MM.1S (cell line): ENCODE data around the gene LRMDA.

Source experiments
- DNase-seq: peaks from one replicate; pipeline ENCODE4 v3.0.0-alpha.2; 2015
- H2AFZ ChIP-seq: fragments of 300-600 bp; sonication (generic); 2 replicates; pipeline ENCODE4 v1.6.0; 2016; ENCODE audit warnings: antibody characterized with exemption, low read length
- H3F3A ChIP-seq: fragments of 300-600 bp; sonication (generic); 2 replicates; pipeline ENCODE4 v1.6.1; 2016; ENCODE audit warnings: mild to moderate bottlenecking, antibody characterized with exemption, low read length, moderate library complexity, mixed read lengths; ENCODE audit not compliant: insufficient read depth
- H3K27ac ChIP-seq: fragments of 300-600 bp; sonication (generic); 2 replicates; pipeline ENCODE4 v1.5.1; 2016; ENCODE audit warnings: mild to moderate bottlenecking, low read length
- H3K27me3 ChIP-seq: fragments of 300-600 bp; sonication (generic); replicated peaks from 2 replicates; pipeline ENCODE4 v1.6.0; 2016; ENCODE audit warnings: low read length; ENCODE audit not compliant: insufficient read depth
- H3K36me3 ChIP-seq: fragments of 300-600 bp; sonication (generic); replicated peaks from 2 replicates; pipeline ENCODE4 v1.6.1; 2016; ENCODE audit warnings: mild to moderate bottlenecking, low read length, mixed read lengths; ENCODE audit not compliant: insufficient read depth
- H3K4me1 ChIP-seq: fragments of 300-600 bp; sonication (generic); 2 replicates; pipeline ENCODE4 v1.6.1; 2016; ENCODE audit warnings: low read length, mixed read lengths
- H3K4me2 ChIP-seq: fragments of 300-600 bp; sonication (generic); 2 replicates; pipeline ENCODE4 v1.6.0; 2016; ENCODE audit warnings: low read depth, low read length
- H3K4me3 ChIP-seq: fragments of 300-600 bp; sonication (generic); 2 replicates; pipeline ENCODE4 v1.5.1; 2016; ENCODE audit warnings: low read length, mixed read lengths
- H3K79me2 ChIP-seq: fragments of 300-600 bp; sonication (generic); 2 replicates; pipeline ENCODE4 v1.6.1; 2016; ENCODE audit warnings: mixed run types, low read length, mixed read lengths
- H3K9ac ChIP-seq: fragments of 300-600 bp; sonication (generic); 2 replicates; pipeline ENCODE4 v1.6.1; 2016; ENCODE audit warnings: low read length, mixed read lengths
- H3K9me2 ChIP-seq: fragments of 300-600 bp; sonication (generic); replicated peaks from 2 replicates; pipeline ENCODE4 v1.6.1; 2016; ENCODE audit warnings: mild to moderate bottlenecking, low read length, mixed read lengths; ENCODE audit not compliant: insufficient read depth
- H3K9me3 ChIP-seq: fragments of 300-600 bp; sonication (generic); replicated peaks from 2 replicates; pipeline ENCODE4 v1.6.1; 2016; ENCODE audit warnings: mild to moderate bottlenecking, low read length, mixed read lengths; ENCODE audit not compliant: insufficient read depth
- H4K20me1 ChIP-seq: fragments of 300-600 bp; sonication (generic); 2 replicates; pipeline ENCODE4 v1.6.1; 2016; ENCODE audit warnings: mild to moderate bottlenecking, low read length, moderate library complexity, mixed read lengths; ENCODE audit not compliant: insufficient read depth
- CTCF ChIP-seq: fragments of 300-600 bp; sonication (generic); IDR thresholded peaks from 2 replicates; pipeline ENCODE4 v1.5.1; 2016; ENCODE audit warnings: antibody characterized with exemption, low read length, mixed read lengths
- EZH2 ChIP-seq: fragments of 300-600 bp; sonication (generic); optimal IDR thresholded peaks from 2 replicates; pipeline ENCODE3; 2017; ENCODE audit warnings: low read depth, mild to moderate bottlenecking, antibody characterized with exemption, low read length, mixed read lengths
- EZH2phosphoT487 ChIP-seq: fragments of 300-600 bp; sonication (generic); IDR thresholded peaks from 2 replicates; pipeline ENCODE4 v1.6.1; 2018; ENCODE audit warnings: antibody characterized with exemption, low read length

Gene LRMDA

DNA sequence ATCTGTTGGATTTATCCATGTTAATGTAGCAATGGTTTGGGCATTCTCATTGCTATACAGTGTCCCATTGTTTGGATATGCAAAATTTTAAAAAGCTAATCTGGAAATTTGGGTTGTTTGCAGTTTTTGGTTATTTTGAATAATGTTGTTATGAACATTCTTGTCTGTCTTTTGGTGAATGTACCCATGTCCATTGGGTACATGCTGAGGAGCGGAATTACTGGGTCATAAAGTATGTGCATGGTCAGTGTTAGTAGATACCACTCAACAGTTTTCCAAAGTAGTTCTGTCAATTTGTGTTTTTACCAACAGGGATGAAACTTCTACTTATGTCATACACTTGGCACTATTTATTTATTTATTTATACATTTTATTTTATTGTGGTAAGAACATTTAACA is 153.9 kb downstream of the LRMDA start:
- Histone ChIP-seq H3K9me2 (no peaks in the 10 kb centered on the region), H3K79me2 (no peaks in the 10 kb centered on the region), H3F3A (no peaks in the 10 kb centered on the region), H2AFZ (no peak overlapping the region), H3K4me1 (no peaks in the 10 kb centered on the region), H4K20me1 (no peaks in the 10 kb centered on the region), H3K9me3 (no peaks in the 10 kb centered on the region), H3K27ac (no peak overlapping the region), H3K4me2 (no peak overlapping the region), H3K9ac (no peak overlapping the region), H3K27me3 (no peaks in the 10 kb centered on the region), H3K36me3 (no peaks in the 10 kb centered on the region), H3K4me3 (no peak overlapping the region)
- no peak for DNase-seq
- TF ChIP-seq EZH2 (no peak), CTCF (no peak), EZH2phosphoT487 (no peak)

DNA sequence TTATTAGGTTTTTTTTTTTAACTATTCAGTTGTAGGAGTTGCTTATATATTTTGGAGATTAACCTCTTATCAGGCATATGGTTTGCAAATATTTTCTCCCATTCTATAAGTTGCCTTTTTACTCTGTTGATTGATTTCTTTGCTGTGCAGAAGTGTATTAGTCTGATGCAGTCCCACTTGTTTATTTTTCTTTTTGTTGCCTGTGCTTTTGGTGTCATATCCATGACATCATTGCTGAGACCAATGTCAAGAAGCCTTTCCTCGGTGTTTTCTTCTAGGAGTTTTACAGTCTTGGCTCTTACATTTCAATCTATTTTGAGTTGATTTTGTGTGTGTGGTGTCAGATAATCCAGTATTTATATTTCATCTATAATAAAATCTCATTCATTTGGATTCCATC is 155.4 kb downstream of the LRMDA start:
- Histone ChIP-seq H3K9me2 (no peaks in the 10 kb centered on the region), H3K4me3 (no peak overlapping the region), H3K9me3 (no peaks in the 10 kb centered on the region), H3K4me2 (no peak overlapping the region), H2AFZ (no peak overlapping the region), H3K79me2 (no peaks in the 10 kb centered on the region), H3F3A (no peaks in the 10 kb centered on the region), H3K27ac (no peak overlapping the region), H3K9ac (no peak overlapping the region), H3K27me3 (no peaks in the 10 kb centered on the region), H4K20me1 (no peaks in the 10 kb centered on the region), H3K36me3 (no peaks in the 10 kb centered on the region), H3K4me1 (no peaks in the 10 kb centered on the region)
- TF ChIP-seq EZH2phosphoT487 (no peak), CTCF (no peak), EZH2 (no peak)
- DNase-seq = no peak

DNA sequence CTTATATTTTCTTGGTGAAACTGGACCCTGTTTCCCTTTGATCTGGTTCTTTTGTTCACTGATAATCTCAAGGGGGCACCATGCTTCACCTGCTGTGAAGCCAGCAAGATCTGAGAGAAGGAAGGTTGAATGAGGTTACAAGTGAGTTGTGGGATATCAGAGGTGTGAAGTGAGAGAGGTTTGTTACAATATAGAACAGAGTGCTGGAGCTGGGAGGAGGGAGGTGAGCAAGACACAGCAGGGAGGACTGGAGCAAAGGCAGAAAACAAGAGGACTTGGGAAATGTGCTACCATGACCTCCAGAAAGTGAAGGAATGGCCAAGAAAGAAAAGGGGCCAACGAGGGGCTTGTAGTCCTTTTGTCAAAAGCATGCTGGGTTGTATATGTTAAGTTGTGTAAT is 156.6 kb downstream of the LRMDA start:
- no peak overlapping the region for H3K4me2 ChIP-seq

More for the DNA sequence above, 156.6 kb downstream of the LRMDA start:
- H4K20me1 ChIP-seq = no peaks in the 10 kb centered on the region
- H3F3A ChIP-seq = no peaks in the 10 kb centered on the region
- no peaks in the 10 kb centered on the region for H3K9me3 ChIP-seq
- no peaks in the 10 kb centered on the region for H3K79me2 ChIP-seq
- H3K4me1 ChIP-seq = no peaks in the 10 kb centered on the region
- TF ChIP-seq CTCF = no peak
- TF ChIP-seq EZH2 = no peak
- no peak for TF ChIP-seq EZH2phosphoT487
- no peak overlapping the region for H3K4me3 ChIP-seq
- no peak overlapping the region for H3K9ac ChIP-seq
- H2AFZ ChIP-seq = no peak overlapping the region
- no peak overlapping the region for H3K27ac ChIP-seq
- H3K27me3 ChIP-seq = no peaks in the 10 kb centered on the region
- DNase-seq = no peak
- no peaks in the 10 kb centered on the region for H3K9me2 ChIP-seq
- no peaks in the 10 kb centered on the region for H3K36me3 ChIP-seq
